C4-2B (cell line): ENCODE results near the gene DTWD1.
"Not testable (repeated sequence)": the region's sequence is repeated elsewhere in the genome, so short reads cannot be mapped to it uniquely, and the experiment has no call there.

Experiments used
- H3K27ac ChIP-seq: fragments of 450-650 bp; 2 replicates; pipeline ENCODE4 v1.5.1; 2017
- ZFX ChIP-seq: fragments of 450-650 bp; IDR thresholded peaks from 2 replicates; pipeline ENCODE4 v1.6.1; 2017
- TF ChIP-seq, protein P1 (sequence below): fragments of 450-650 bp; conservative IDR thresholded peaks from 2 replicates; pipeline ENCODE4 v1.5.1; 2017; ENCODE audit warnings: mild to moderate bottlenecking

The DTWD1 gene

DNA sequence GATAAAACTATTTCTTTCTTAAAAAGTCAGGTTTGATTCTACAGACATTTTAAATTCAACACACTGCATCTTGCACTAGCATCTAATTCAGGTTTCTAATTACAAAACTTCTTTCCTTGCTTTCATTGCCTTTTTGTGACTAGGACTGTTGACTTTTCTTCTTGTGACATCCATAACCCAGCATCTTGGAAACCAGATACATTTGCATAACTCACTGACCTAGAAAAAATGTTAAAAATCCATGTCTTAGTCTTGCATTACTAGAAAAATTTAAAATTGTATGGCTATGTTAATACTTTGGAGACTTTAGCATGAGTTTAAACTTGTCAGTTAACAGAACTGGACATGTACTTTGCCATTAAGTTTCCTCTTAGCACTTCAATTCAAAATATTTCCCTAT is 72.7 kb downstream of the DTWD1 start:
- no peak overlapping the region for H3K27ac ChIP-seq
- TF ChIP-seq, protein P1, sequence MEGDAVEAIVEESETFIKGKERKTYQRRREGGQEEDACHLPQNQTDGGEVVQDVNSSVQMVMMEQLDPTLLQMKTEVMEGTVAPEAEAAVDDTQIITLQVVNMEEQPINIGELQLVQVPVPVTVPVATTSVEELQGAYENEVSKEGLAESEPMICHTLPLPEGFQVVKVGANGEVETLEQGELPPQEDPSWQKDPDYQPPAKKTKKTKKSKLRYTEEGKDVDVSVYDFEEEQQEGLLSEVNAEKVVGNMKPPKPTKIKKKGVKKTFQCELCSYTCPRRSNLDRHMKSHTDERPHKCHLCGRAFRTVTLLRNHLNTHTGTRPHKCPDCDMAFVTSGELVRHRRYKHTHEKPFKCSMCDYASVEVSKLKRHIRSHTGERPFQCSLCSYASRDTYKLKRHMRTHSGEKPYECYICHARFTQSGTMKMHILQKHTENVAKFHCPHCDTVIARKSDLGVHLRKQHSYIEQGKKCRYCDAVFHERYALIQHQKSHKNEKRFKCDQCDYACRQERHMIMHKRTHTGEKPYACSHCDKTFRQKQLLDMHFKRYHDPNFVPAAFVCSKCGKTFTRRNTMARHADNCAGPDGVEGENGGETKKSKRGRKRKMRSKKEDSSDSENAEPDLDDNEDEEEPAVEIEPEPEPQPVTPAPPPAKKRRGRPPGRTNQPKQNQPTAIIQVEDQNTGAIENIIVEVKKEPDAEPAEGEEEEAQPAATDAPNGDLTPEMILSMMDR, result no peak
- TF ChIP-seq ZFX, result no peak

DNA sequence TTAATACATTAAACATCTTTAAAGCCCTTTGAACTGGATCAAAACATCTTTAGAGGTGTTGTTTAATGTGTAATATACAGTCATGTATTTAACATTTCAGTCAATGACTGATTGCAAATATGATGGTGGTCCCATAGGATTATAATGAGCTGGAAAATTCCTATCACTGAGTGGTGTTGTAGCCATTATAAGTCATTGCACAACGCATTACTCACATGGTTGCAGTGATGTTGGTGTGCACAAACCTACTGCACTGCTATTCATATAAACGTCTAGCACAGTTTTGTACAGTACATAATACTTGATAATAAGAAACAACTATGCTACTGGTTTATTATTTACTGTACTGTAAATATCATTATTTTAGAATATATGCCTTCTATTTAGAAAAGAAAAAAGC is 75.6 kb downstream of the DTWD1 start:
- H3K27ac ChIP-seq, result no peak overlapping the region
- TF ChIP-seq ZFX, result no peak
- TF ChIP-seq, protein P1, result no peak

GRCh38 chr15:49697121-49697520 is 76.3 kb downstream of the DTWD1 start:
- TF ChIP-seq, protein P1, result no peak
- TF ChIP-seq ZFX, result no peak
- no peak overlapping the region for H3K27ac ChIP-seq

DNA sequence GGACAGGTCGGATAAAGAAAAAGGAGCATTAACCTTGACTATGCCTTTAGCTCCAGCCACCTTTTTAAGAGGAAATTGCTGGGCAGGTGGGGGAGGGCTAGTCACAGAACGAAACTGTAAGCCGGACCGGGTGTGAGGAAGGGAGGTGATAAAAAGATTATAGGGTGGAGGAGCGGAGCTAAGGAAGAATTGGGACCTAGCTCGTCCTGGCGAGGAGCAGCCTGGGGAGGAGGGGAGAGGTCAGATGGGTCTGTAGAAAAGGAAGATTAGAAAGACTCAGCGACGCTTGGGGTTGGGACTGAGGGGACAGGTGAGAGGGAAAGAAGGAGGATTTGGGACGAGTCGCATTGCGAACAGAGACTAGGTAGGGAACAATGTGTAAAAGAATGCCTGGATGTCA is 82.1 kb downstream of the DTWD1 start:
- not testable (repeated sequence) for H3K27ac ChIP-seq
